HepG2 (cell line): Measurements from ENCODE around the gene PRSS1. TPM values are rescaled to one million over a fixed set of nuclear protein-coding genes. Genes with fewer than 3 reads are reported as not detected.

Experiments
- ATAC-seq: fragments of 200-7000 bp; cut with Tn5 transposase; 3 replicates; pipeline ENCODE4 v1.9.1; 2020; ENCODE audit warnings: mild to moderate bottlenecking, moderate library complexity
- BruUV-seq: library from RNA; stranded (reverse); fragments of 400-500 nt; replicated peaks from 2 replicates; lab custom pipeline; 2021; lab: Mats Ljungman, UMichigan
- CTCF ChIA-PET: fragments of 300-600 bp; formaldehyde crosslinking; extraction: SDS; loops from one replicate; lab custom pipeline; 2021; ENCODE audit warnings: low total read pairs, inconsistent platforms, low intra/inter-chr PET ratio; lab: Yijun Ruan, JAX
- POLR2A ChIA-PET: fragments of 350-600 bp; sonication (Branson Sonifier 250); formaldehyde crosslinking; loops from one replicate; lab custom pipeline; 2020; ENCODE audit warnings: antibody characterized with exemption, inconsistent platforms; lab: Yijun Ruan, JAX
- DNase-seq: peaks from one replicate; pipeline ENCODE4 v3.0.0-alpha.2; 2015; ENCODE audit warnings: low spot score
- FAIRE-seq: peaks from 3 replicates; lab custom pipeline; 2011; peaks lifted over from hg19 to GRCh38; lab: Jason Lieb, UNC
- H2AFZ ChIP-seq: one replicate; pipeline ENCODE4 v1.6.1; 2011; ENCODE audit warnings: low read length, inconsistent platforms
- H3K27ac ChIP-seq: fragments of 300-600 bp; 3 replicates; pipeline ENCODE4 v1.8.0; 2011; ENCODE audit warnings: mixed run types, mild to moderate bottlenecking, mixed read lengths, low read length, inconsistent platforms; ENCODE audit not compliant: insufficient read depth; ENCODE audit errors: extremely low read length
- H3K27me3 ChIP-seq, 2 experiments: fragments of 200-600 bp in 1 of 2; 2 replicates in 1 of 2; 3 replicates in 1 of 2; pipeline versions ENCODE4 v1.6.0 to v1.8.0; 2011; ENCODE audit warnings: low read length in 2 of 2, mild to moderate bottlenecking in 2 of 2, moderate library complexity in 2 of 2, inconsistent platforms in 1 of 2; ENCODE audit not compliant: insufficient read depth in 2 of 2, control insufficient read depth in 1 of 2
- H3K36me3 ChIP-seq, 2 experiments: fragments of 200-600 bp in 1 of 2; replicated peaks in 1 of 2; 2 replicates in 1 of 2; 3 replicates in 1 of 2; pipeline versions ENCODE4 v1.5.1 to v1.8.0; 2011; ENCODE audit warnings: low read length in 2 of 2, inconsistent platforms in 1 of 2; ENCODE audit not compliant: insufficient read depth in 2 of 2, control insufficient read depth in 1 of 2
- H3K4me1 ChIP-seq: 2 replicates; pipeline ENCODE4 v1.5.1; 2012; ENCODE audit warnings: low read length, inconsistent platforms; ENCODE audit not compliant: insufficient read depth
- H3K4me2 ChIP-seq: 2 replicates; pipeline ENCODE4 v1.6.0; 2011; ENCODE audit warnings: low read depth, low read length, inconsistent platforms
- H3K4me3 ChIP-seq, 3 experiments: fragments of 200-600 bp in 1 of 3; sonication (generic), shearing (Covaris generic) in 1 of 3; replicated peaks in 1 of 3; 2 replicates each; pipeline ENCODE4 v1.5.1; 2011 to 2016; ENCODE audit warnings: low read length in 3 of 3, inconsistent platforms in 2 of 3, low read depth in 2 of 3, mild to moderate bottlenecking in 2 of 3, control low read depth in 1 of 3, mixed read lengths in 1 of 3; ENCODE audit not compliant: insufficient read depth in 1 of 3
- H3K79me2 ChIP-seq: one replicate; pipeline ENCODE4 v1.6.1; 2011; ENCODE audit warnings: low read length, inconsistent platforms; ENCODE audit not compliant: insufficient read depth
- H3K9ac ChIP-seq: 2 replicates; pipeline ENCODE4 v1.6.0; 2011; ENCODE audit warnings: mild to moderate bottlenecking, low read depth, low read length, inconsistent platforms; ENCODE audit not compliant: insufficient read depth
- H3K9me3 ChIP-seq: 2 replicates; pipeline ENCODE4 v1.5.1; 2012; ENCODE audit warnings: mild to moderate bottlenecking, low read length
- H4K20me1 ChIP-seq: 2 replicates; pipeline ENCODE4 v1.6.0; 2011; ENCODE audit warnings: inconsistent platforms, mild to moderate bottlenecking, low read length, moderate library complexity; ENCODE audit not compliant: insufficient read depth
- ARNT ChIP-seq: fragments of 450-650 bp; IDR thresholded peaks from 2 replicates; pipeline ENCODE4 v1.6.1; 2017
- BRD4 ChIP-seq: sonication (generic); formaldehyde crosslinking; IDR thresholded peaks from 2 replicates; pipeline ENCODE4 v1.4.0; 2020; ENCODE audit warnings: missing genetic modification reagents
- CHD4 ChIP-seq: fragments of 200-600 bp; sonication (generic); IDR thresholded peaks from 2 replicates; pipeline ENCODE4 v1.7.0; 2017; ENCODE audit warnings: mild to moderate bottlenecking, low read length, borderline replicate concordance
- FOXA1 ChIP-seq, 2 experiments: fragments of 450-650 bp in 1 of 2; sonication (generic) in 1 of 2; formaldehyde crosslinking in 1 of 2; IDR thresholded peaks; 2 replicates each; pipeline versions ENCODE4 v1.4.0 to v1.6.1; 2016 to 2020; ENCODE audit warnings: missing genetic modification reagents in 1 of 2
- FOXP1 ChIP-seq, 2 experiments: fragments of 450-650 bp in 1 of 2; IDR thresholded peaks; 2 replicates each; pipeline ENCODE4 v1.6.1; 2017 to 2018; ENCODE audit warnings: antibody characterized with exemption in 1 of 2
- JDP2 ChIP-seq: sonication (generic); formaldehyde crosslinking; IDR thresholded peaks from 2 replicates; pipeline ENCODE4 v1.8.1; 2022; ENCODE audit warnings: missing genetic modification reagents, borderline replicate concordance
- KDM6A ChIP-seq: IDR thresholded peaks from 2 replicates; pipeline ENCODE4 v1.6.1; 2016; ENCODE audit warnings: low read depth
- MED8 ChIP-seq: sonication (generic); formaldehyde crosslinking; IDR thresholded peaks from 2 replicates; pipeline ENCODE4 v1.8.1; 2023; ENCODE audit warnings: mild to moderate bottlenecking, missing genetic modification reagents; ENCODE audit not compliant: insufficient replicate concordance
- MEIS1 ChIP-seq: sonication (generic); formaldehyde crosslinking; IDR thresholded peaks from 2 replicates; pipeline ENCODE4 v1.9.0; 2021; ENCODE audit warnings: mild to moderate bottlenecking, missing genetic modification reagents, moderate library complexity, borderline replicate concordance
- MIER2 ChIP-seq: IDR thresholded peaks from 2 replicates; pipeline ENCODE4 v1.6.1; 2016; ENCODE audit warnings: missing biosample characterization, missing genetic modification reagents
- MLLT10 ChIP-seq: sonication (generic); formaldehyde crosslinking; IDR thresholded peaks from 2 replicates; pipeline ENCODE4 v1.4.0; 2020; ENCODE audit warnings: missing genetic modification reagents
- NFYB ChIP-seq: sonication (generic); formaldehyde crosslinking; IDR thresholded peaks from 2 replicates; pipeline ENCODE4 v1.4.0; 2020; ENCODE audit warnings: missing genetic modification reagents
- PAX8 ChIP-seq: sonication (generic); formaldehyde crosslinking; IDR thresholded peaks from 2 replicates; pipeline ENCODE4 v1.8.0; 2022; ENCODE audit warnings: mild to moderate bottlenecking, missing genetic modification reagents, borderline replicate concordance
- RFXANK ChIP-seq: IDR thresholded peaks from 2 replicates; pipeline ENCODE4 v1.6.1; 2016
- SIN3B ChIP-seq: fragments of 150-350 bp; IDR thresholded peaks from 2 replicates; pipeline ENCODE4 v1.6.1; 2014; ENCODE audit warnings: low read length
- SNAPC5 ChIP-seq: sonication (generic); formaldehyde crosslinking; IDR thresholded peaks from 2 replicates; pipeline ENCODE4 v1.8.1; 2023; ENCODE audit warnings: mild to moderate bottlenecking, missing genetic modification reagents, borderline replicate concordance
- ZBTB14 ChIP-seq: sonication (generic); formaldehyde crosslinking; IDR thresholded peaks from 2 replicates; pipeline ENCODE4 v1.4.0; 2020; ENCODE audit warnings: missing genetic modification reagents
- ZBTB42 ChIP-seq: sonication (generic); formaldehyde crosslinking; IDR thresholded peaks from 2 replicates; pipeline ENCODE4 v1.5.0; 2020; ENCODE audit warnings: mild to moderate bottlenecking, missing genetic modification reagents
- ZNF329 ChIP-seq: sonication (generic); formaldehyde crosslinking; IDR thresholded peaks from 2 replicates; pipeline ENCODE4 v1.9.0; 2021; ENCODE audit warnings: low read depth, mild to moderate bottlenecking, missing genetic modification reagents
- ZNF34 ChIP-seq: sonication (generic); formaldehyde crosslinking; IDR thresholded peaks from 2 replicates; pipeline ENCODE4 v1.4.0; 2020; ENCODE audit warnings: mild to moderate bottlenecking, missing genetic modification reagents, borderline replicate concordance
- ZNF446 ChIP-seq: sonication (generic); formaldehyde crosslinking; IDR thresholded peaks from 2 replicates; pipeline ENCODE4 v1.5.0; 2020; ENCODE audit warnings: mild to moderate bottlenecking, missing genetic modification reagents
- ZNF547 ChIP-seq: sonication (generic); formaldehyde crosslinking; IDR thresholded peaks from 2 replicates; pipeline ENCODE4 v1.5.1; 2020; ENCODE audit warnings: mild to moderate bottlenecking, missing genetic modification reagents
- ZNF703 ChIP-seq: sonication (generic); formaldehyde crosslinking; IDR thresholded peaks from 2 replicates; pipeline ENCODE4 v1.5.1; 2020; ENCODE audit warnings: missing genetic modification reagents, mild to moderate bottlenecking, moderate library complexity, borderline replicate concordance
- ZNF737 ChIP-seq: sonication (generic); formaldehyde crosslinking; IDR thresholded peaks from 2 replicates; pipeline ENCODE4 v1.5.0; 2020; ENCODE audit warnings: missing genetic modification reagents, mild to moderate bottlenecking, borderline replicate concordance
- WGBS: methylation state at CpG from one replicate; pipeline ENCODE4 v1.1.6; 2017; ENCODE audit warnings: low lambda C conversion rate; 5-methylcytosine and 5-hydroxymethylcytosine counted together
- in situ Hi-C: cut with HindIII; loops from 2 replicates; pipeline ENCODE4 v1.10.0; 2017; ENCODE audit warnings: low pct_unique_long_range_greater_than_20kb; ENCODE audit not compliant: extremely low pct_ligation_motif_present
- intact Hi-C: fragments of 100-400 bp; cut with micrococcal nuclease; formaldehyde crosslinking; loops from one replicate; pipeline ENCODE4 v1.10.0; 2022; ENCODE audit not compliant: unreplicated experiment
- polyA plus RNA-seq, 8 experiments: library from polyadenylated mRNA; depleted of rRNA in 3 of 8; stranded (reverse) in 7 of 8; unstranded in 1 of 8; fragments of >200 nt; fragmentation: Illumina TruSeq in 4 of 8; extraction: Trizol in 4 of 8; gene quantifications; 2 replicates each; pipeline versions ENCODE4 v1.2.1 to v1.2.3, GENCODE V29; 2011 to 2016; ENCODE audit warnings: low read depth in 4 of 8, missing spikeins in 1 of 8, mixed read lengths in 1 of 8; ENCODE audit not compliant: insufficient read depth in 1 of 8
- total RNA-seq, 5 experiments: library from RNA; depleted of rRNA; stranded (reverse); fragments of >200 nt; fragmentation: Illumina TruSeq; extraction: Trizol; gene quantifications; 2 replicates each; pipeline ENCODE4 v1.2.3, GENCODE V29; 2016; ENCODE audit warnings: low read depth in 1 of 5

The PRSS1 gene
- total and polyA plus RNA-seq, 2 of the 13 experiments (the other 11 are each of a cell fraction or from before 2014, with no cell fraction given), result not detected

GRCh38 chr7:142752376-142753225, 3.3 kb downstream of the PRSS1 start (continued):
- TF ChIP-seq ZBTB42 (CRISPR knock-in tag) (no peak), ARNT (no peak), CHD4 (no peak), PAX8 (CRISPR knock-in tag) (no peak), MED8 (CRISPR knock-in tag) (no peak), KDM6A (no peak), JDP2 (CRISPR knock-in tag) (no peak), RFXANK (CRISPR knock-in tag) (no peak), ZNF703 (CRISPR knock-in tag) (no peak), MEIS1 (no peak)

GRCh38 chr7:142753366-142753765, 4.1 kb downstream of the PRSS1 start:
- DNase-seq, result no peak

More at GRCh38 chr7:142753366-142753765, 4.1 kb downstream of the PRSS1 start:
- Histone ChIP-seq H3K9me3 (no peaks in the 10 kb centered on the region), H4K20me1 (no peaks in the 10 kb centered on the region), H3K79me2 (no peaks in the 10 kb centered on the region), H3K36me3 (no peaks in the 10 kb centered on the region), H3K4me1 (no peaks in the 10 kb centered on the region), H3K27ac (no peak overlapping the region), H3K27me3 (peaks cover 0 to 17% of the 10 kb centered on the region in 2 experiments; a peak in 2 of 5 replicates), H3K4me3 (no peak overlapping the region), H3K4me2 (no peak overlapping the region), H2AFZ (no peak overlapping the region), H3K9ac (no peak overlapping the region)
- ChIA-PET CTCF (no interaction called here), POLR2A (no interaction called here)
- WGBS, result 16% methylated on average over 8 of the region's 8 CpGs
- in situ Hi-C loops, result no loop called here
- ATAC-seq, result no peak
- no peak for FAIRE-seq
- TF ChIP-seq SNAPC5, result no peak
- no peak for TF ChIP-seq MLLT10 (CRISPR knock-in tag)
- no peak for TF ChIP-seq ZNF34 (CRISPR knock-in tag)
- no peak for TF ChIP-seq ZNF547 (CRISPR knock-in tag)
- TF ChIP-seq SIN3B, result no peak
- no peak for TF ChIP-seq ZNF446 (CRISPR knock-in tag)
- no peak for TF ChIP-seq ZNF329 (CRISPR knock-in tag)
- TF ChIP-seq ZBTB14, result no peak
- TF ChIP-seq FOXA1 (IDR thresholded peaks at IDR 0.05), result no peak
- no peak for TF ChIP-seq FOXA1 (CRISPR knock-in tag; IDR thresholded peaks at IDR 0.05)
- no peak for TF ChIP-seq NFYB
- TF ChIP-seq BRD4 (CRISPR knock-in tag), result no peak
- no peak for TF ChIP-seq FOXP1 (IDR thresholded peaks at IDR 0.05)
- TF ChIP-seq FOXP1 (CRISPR knock-in tag; IDR thresholded peaks at IDR 0.05), result no peak
- no peak for TF ChIP-seq MIER2 (CRISPR knock-in tag)
- no peak for TF ChIP-seq ZNF737 (CRISPR knock-in tag)
- intact Hi-C loops, result no loop called here
- BruUV-seq, result no TSS peak
